GM23248 (cell line): ENCODE measurements around the gene TTC23. TPM values are rescaled to one million over a fixed set of nuclear protein-coding genes. Genes with fewer than 3 reads are reported as not detected.
"Not testable (repeated sequence)": the region's sequence is repeated elsewhere in the genome, so short reads cannot be mapped to it uniquely, and the experiment has no call there.

Source experiments
- DNase-seq: peaks from one replicate; pipeline ENCODE4 v3.0.0-alpha.2; 2015
- H2AFZ ChIP-seq: fragments of 200-600 bp; sonication (generic); 2 replicates; pipeline ENCODE4 v1.6.1; 2016; ENCODE audit warnings: antibody characterized with exemption
- H3F3A ChIP-seq: fragments of 200-600 bp; sonication (generic); 2 replicates; pipeline ENCODE4 v1.6.1; 2016; ENCODE audit warnings: mild to moderate bottlenecking, antibody characterized with exemption, mixed run types; ENCODE audit not compliant: insufficient read depth
- H3K27ac ChIP-seq: fragments of 200-600 bp; sonication (generic); 2 replicates; pipeline ENCODE4 v1.5.1; 2016; ENCODE audit warnings: mild to moderate bottlenecking
- H3K27me3 ChIP-seq: fragments of 200-600 bp; sonication (generic); replicated peaks from 2 replicates; pipeline ENCODE4 v1.6.1; 2016; ENCODE audit warnings: mild to moderate bottlenecking; ENCODE audit not compliant: insufficient read depth
- H3K36me3 ChIP-seq: fragments of 200-600 bp; sonication (generic); 2 replicates; pipeline ENCODE4 v1.6.1; 2016; ENCODE audit warnings: low read depth, mild to moderate bottlenecking
- H3K4me1 ChIP-seq: fragments of 200-600 bp; sonication (generic); 2 replicates; pipeline ENCODE4 v1.6.1; 2016; ENCODE audit warnings: mild to moderate bottlenecking; ENCODE audit not compliant: insufficient read depth
- H3K4me2 ChIP-seq: fragments of 200-600 bp; sonication (generic); one replicate; pipeline ENCODE4 v1.6.1; 2016; ENCODE audit warnings: mild to moderate bottlenecking; ENCODE audit not compliant: unreplicated experiment
- H3K4me3 ChIP-seq: fragments of 200-600 bp; sonication (generic); 2 replicates; pipeline ENCODE4 v1.5.1; 2016; ENCODE audit warnings: mild to moderate bottlenecking
- H3K79me2 ChIP-seq: fragments of 200-600 bp; sonication (generic); 2 replicates; pipeline ENCODE4 v1.6.1; 2016; ENCODE audit warnings: mild to moderate bottlenecking; ENCODE audit not compliant: insufficient read depth
- H3K9ac ChIP-seq: fragments of 200-600 bp; sonication (generic); 2 replicates; pipeline ENCODE4 v1.6.1; 2016; ENCODE audit warnings: mild to moderate bottlenecking
- H3K9me2 ChIP-seq: fragments of 200-600 bp; sonication (generic); 2 replicates; pipeline ENCODE4 v1.6.1; 2016; ENCODE audit warnings: mixed run types, mild to moderate bottlenecking, moderate library complexity; ENCODE audit not compliant: insufficient read depth
- H3K9me3 ChIP-seq: fragments of 200-600 bp; sonication (generic); one replicate; pipeline ENCODE4 v1.6.1; 2017; ENCODE audit warnings: low read depth
- H4K20me1 ChIP-seq: fragments of 200-600 bp; sonication (generic); 2 replicates; pipeline ENCODE4 v1.6.0; 2016; ENCODE audit not compliant: insufficient read depth
- EZH2 ChIP-seq: fragments of 200-600 bp; sonication (generic); IDR thresholded peaks from 2 replicates; pipeline ENCODE4 v1.6.1; 2018; ENCODE audit warnings: antibody characterized with exemption, mild to moderate bottlenecking; ENCODE audit not compliant: insufficient read depth, poor library complexity, severe bottlenecking
- EZH2phosphoT487 ChIP-seq: fragments of 200-600 bp; sonication (generic); IDR thresholded peaks from 2 replicates; pipeline ENCODE4 v1.6.1; 2018; ENCODE audit warnings: antibody characterized with exemption, moderate library complexity, mild to moderate bottlenecking, low read depth; ENCODE audit not compliant: insufficient read depth
- WGBS, 2 experiments: methylation state at CpG; one replicate each; pipeline ENCODE4 v1.1.6; 2015 to 2017; ENCODE audit warnings: low lambda C conversion rate in 2 of 2, low coverage in 1 of 2; ENCODE audit errors: missing lambda C conversion rate in 2 of 2; 5-methylcytosine and 5-hydroxymethylcytosine counted together
- in situ Hi-C: fragments of 300-500 bp; cut with MboI; formaldehyde crosslinking; loops from 2 replicates; pipeline ENCODE4 v1.15.0; 2020
- polyA plus RNA-seq: library from polyadenylated mRNA; unstranded; fragments of >200 nt; fragmentation: Nextera tagmentation; extraction: Ambion mirVana; gene quantifications from 2 replicates; pipeline ENCODE4 v1.2.1, GENCODE V29; 2016
- total RNA-seq: library from RNA; depleted of rRNA; stranded (reverse); fragments of >200 nt; shearing (Covaris generic); gene quantifications from 2 replicates; pipeline ENCODE4 v1.2.3, GENCODE V29; 2014

The TTC23 gene
- total and polyA plus RNA-seq, 2 experiments from 2014 or later = 10.8 to 18.6 TPM

- TF ChIP-seq EZH2 (no peak), EZH2phosphoT487 (no peak)
- no peak overlapping the region for H3K4me3 ChIP-seq
- H3K4me2 ChIP-seq = no peak overlapping the region
- in situ Hi-C loops = no loop called here
- no peak overlapping the region for H3K9ac ChIP-seq
- H3K4me1 ChIP-seq = no peaks in the 10 kb centered on the region
- no peaks in the 10 kb centered on the region for H3F3A ChIP-seq
- no peak overlapping the region for H2AFZ ChIP-seq
- H3K79me2 ChIP-seq = no peaks in the 10 kb centered on the region
- no peaks in the 10 kb centered on the region for H3K9me2 ChIP-seq
- no peaks in the 10 kb centered on the region for H3K27me3 ChIP-seq
- no peak overlapping the region for H3K27ac ChIP-seq
- H3K9me3 ChIP-seq = no peaks in the 10 kb centered on the region
- WGBS, 2 experiments = 95 to 97% methylated on average over 6 of the region's 6 CpGs
- no peak for DNase-seq
- no peaks in the 10 kb centered on the region for H4K20me1 ChIP-seq
- peaks cover 8% of the 10 kb centered on the region; the same call in 1 of the 2 replicates for H3K36me3 ChIP-seq
Observed at GRCh38 chr15:99201408-99202175, 47.8 kb downstream of the TTC23 start.

- H3F3A ChIP-seq = no peaks in the 10 kb centered on the region
- H3K79me2 ChIP-seq = no peaks in the 10 kb centered on the region
- H3K4me2 ChIP-seq = no peak overlapping the region
- H3K27me3 ChIP-seq = no peaks in the 10 kb centered on the region
- peaks cover 8% of the 10 kb centered on the region; the same call in 1 of the 2 replicates for H3K36me3 ChIP-seq
- in situ Hi-C loops = no loop called here
- H3K9ac ChIP-seq = no peak overlapping the region
- H3K4me3 ChIP-seq = no peak overlapping the region
- H2AFZ ChIP-seq = no peak overlapping the region
- H3K9me2 ChIP-seq = no peaks in the 10 kb centered on the region
- no peaks in the 10 kb centered on the region for H3K4me1 ChIP-seq
- H3K27ac ChIP-seq = no peak overlapping the region
- H4K20me1 ChIP-seq = no peaks in the 10 kb centered on the region
- 89 to 91% methylated on average over 3 of the region's 3 CpGs for WGBS, 2 experiments
- TF ChIP-seq EZH2 (no peak), EZH2phosphoT487 (no peak)
- no peaks in the 10 kb centered on the region for H3K9me3 ChIP-seq
- no peak for DNase-seq
Observed at GRCh38 chr15:99197856-99198255, 51.5 kb downstream of the TTC23 start.

- H3K4me2 ChIP-seq, H3K9me2 ChIP-seq, H4K20me1 ChIP-seq, H3K9me3 ChIP-seq, H3K4me1 ChIP-seq, DNase-seq, H2AFZ ChIP-seq, H3K79me2 ChIP-seq, in situ Hi-C loops, H3K27ac ChIP-seq, H3K27me3 ChIP-seq, H3K9ac ChIP-seq, H3K4me3 ChIP-seq, H3K36me3 ChIP-seq: not testable (repeated sequence)
- WGBS, 2 experiments = 100% methylated on average over 1 of the region's 1 CpG
- 0 out of 2 replicates have a peak, but pooled peaks cover 17% of the 10 kb centered on the region for H3F3A ChIP-seq
Observed at GRCh38 chr15:99192181-99192580, 57.2 kb downstream of the TTC23 start.

GRCh38 chr15:99187936-99188335 lies 61.4 kb downstream of the TTC23 start:
- no peak overlapping the region for H3K4me2 ChIP-seq
- peak; percentile 56 for DNase-seq
- TF ChIP-seq EZH2 (no peak), EZH2phosphoT487 (no peak)
- in situ Hi-C loops = no loop called here
- no peaks in the 10 kb centered on the region for H3K79me2 ChIP-seq
- H2AFZ ChIP-seq = no peak overlapping the region
- H3K27ac ChIP-seq = peak overlapping the region; percentile 43
- H3K9ac ChIP-seq = no peak overlapping the region
- no peaks in the 10 kb centered on the region for H3K9me3 ChIP-seq
- H3K36me3 ChIP-seq = peaks cover 7% of the 10 kb centered on the region; the same call in 1 of the 2 replicates
- H3K4me1 ChIP-seq = peaks cover 17% of the 10 kb centered on the region
- no peaks in the 10 kb centered on the region for H3K27me3 ChIP-seq
- 0 out of 2 replicates have a peak, but pooled peaks cover 17% of the 10 kb centered on the region for H3F3A ChIP-seq
- no peak overlapping the region for H3K4me3 ChIP-seq
- H4K20me1 ChIP-seq = no peaks in the 10 kb centered on the region
- no peaks in the 10 kb centered on the region for H3K9me2 ChIP-seq
